K562 treated with DMSO at 1 percent for 24 hours (cell line): Measurements from ENCODE around the gene LYSMD3. TPM values are rescaled to one million over a fixed set of nuclear protein-coding genes. Genes with fewer than 3 reads are reported as not detected.

ENCODE experiments used
- total RNA-seq: library from RNA; unstranded; fragments of 300-600 nt; gene quantifications from 2 replicates; pipeline ENCODE4 v1.2.3, GENCODE V29; 2022; ENCODE audit warnings: low read depth; ENCODE audit not compliant: insufficient read depth

LYSMD3 gene
- total RNA-seq: 19.9 and 20.2 TPM in 2 replicates

DNA sequence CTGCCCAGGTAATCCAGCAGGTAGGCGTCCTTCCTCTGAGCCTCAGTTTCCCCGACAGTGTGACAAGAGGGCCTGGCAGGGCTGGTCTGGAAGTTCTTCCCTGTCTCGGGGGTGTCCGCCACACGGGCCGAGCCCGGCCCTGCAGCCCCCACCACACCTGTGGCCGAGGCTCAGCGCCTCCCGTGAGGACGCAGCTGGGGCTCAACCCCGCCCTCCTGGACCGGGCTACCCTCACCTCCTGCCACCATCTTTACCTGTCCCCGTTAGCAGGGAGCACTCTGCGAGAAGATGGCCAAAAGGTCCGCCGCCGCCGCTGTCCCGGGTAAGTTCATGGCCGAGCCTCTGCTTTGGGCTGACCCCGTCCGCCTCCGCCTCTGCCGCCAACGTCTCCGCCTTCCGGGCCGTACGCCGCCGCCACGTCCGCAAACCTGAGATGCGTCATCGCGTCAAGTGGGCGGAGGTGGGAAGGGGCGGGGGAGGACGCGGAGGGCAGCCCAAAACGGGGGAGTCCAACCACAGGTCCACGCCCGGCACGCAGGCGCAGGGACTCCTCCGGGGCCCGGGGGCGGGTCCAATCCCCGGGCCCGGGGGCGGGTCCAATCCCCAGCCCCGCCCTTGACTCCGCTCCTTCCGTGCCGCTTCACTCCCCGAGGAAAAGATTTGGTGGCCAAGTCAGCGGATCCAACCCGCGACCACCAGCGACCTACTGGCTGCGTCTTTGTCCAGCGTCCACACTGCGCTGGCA is at the start of gene LYSMD3:
TSS of gene LYSMD3 (minus strand) at position 391 of the 745 bp plus-strand sequence. CDS start 4,295 bp downstream, outside the sequence.

DNA sequence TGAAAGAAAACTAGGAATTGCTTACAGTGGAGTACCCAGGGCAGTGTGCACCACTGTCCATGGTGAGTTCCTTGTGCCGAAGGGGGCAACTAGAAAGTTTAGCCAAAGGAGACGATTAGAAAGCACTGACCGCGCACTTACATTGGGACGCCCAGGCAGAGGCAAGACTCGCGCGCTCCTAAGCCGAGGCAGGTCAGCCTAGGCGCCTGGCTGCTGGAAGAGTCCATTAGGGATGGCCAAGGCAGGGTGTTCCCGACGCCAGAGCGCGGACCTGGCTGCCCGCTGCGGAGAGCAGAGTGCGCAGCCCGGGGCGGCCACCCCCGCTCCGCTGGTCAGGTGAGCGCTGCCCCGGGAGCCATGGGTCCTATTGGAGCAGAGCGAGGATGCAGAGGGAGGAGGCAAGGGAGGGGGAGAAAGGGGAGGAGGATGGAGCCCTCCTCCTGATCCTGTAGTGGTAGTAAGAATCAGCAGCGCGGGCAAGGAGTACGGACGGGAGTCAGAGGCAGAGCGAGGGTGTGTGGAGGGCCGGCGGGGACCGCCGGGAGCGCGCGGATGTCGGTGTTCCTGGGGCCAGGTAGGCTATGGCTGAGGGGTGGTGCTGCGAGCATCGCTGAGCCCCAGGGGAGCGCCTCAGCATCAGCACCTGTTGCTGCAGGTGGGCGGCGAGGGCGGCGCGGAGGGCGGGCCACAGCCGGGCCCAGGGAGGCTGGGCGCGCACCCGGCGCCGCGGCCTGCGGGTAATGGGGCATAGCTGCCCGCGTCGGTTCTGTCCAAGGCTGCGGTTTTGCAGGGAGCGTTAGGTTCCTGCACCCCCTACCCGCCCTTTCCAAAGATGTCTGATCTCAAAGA is 29.2 kb upstream of the LYSMD3 start, which contains the start of gene ADGRV1:
TSS of gene ADGRV1 (plus strand) at position 454 of the 849 bp plus-strand sequence. CDS start at position 553, 99 bp downstream.

GRCh38 chr5:90474235-90475107 is 54.9 kb downstream of the LYSMD3 start, which contains the start of the genes MBLAC2 and POLR3G:
Gene MBLAC2 (minus strand): TSS chr5:90474771. CDS start chr5:90474292, 479 bp downstream.
Gene POLR3G (plus strand): TSS chr5:90474864. CDS start chr5:90485568, 10,704 bp downstream.

Other genes starting within 250 kb of the LYSMD3 start
- 19.0 and 22.9 TPM in 2 replicates for gene CETN3, start 119.8 kb downstream of the LYSMD3 start, total RNA-seq
- 6.8 and 9.2 TPM in 2 replicates for gene MBLAC2, start 54.8 kb downstream of the LYSMD3 start, total RNA-seq
- gene POLR3G, start 54.7 kb downstream of the LYSMD3 start, total RNA-seq: 4.6 and 6.4 TPM in 2 replicates
- 10.0 and 11.4 TPM in 2 replicates for gene ADGRV1, start 29.2 kb upstream of the LYSMD3 start, total RNA-seq